IMR-90 (cell line): ENCODE measurements around the gene FOXP4. TPM values are rescaled to one million over a fixed set of nuclear protein-coding genes. Genes with fewer than 3 reads are reported as not detected.

Source experiments
- ATAC-seq: fragments of 200-7000 bp; cut with Tn5 transposase; 2 replicates; pipeline ENCODE4 v1.9.1; 2020; ENCODE audit warnings: low read depth, mild to moderate bottlenecking, moderate library complexity
- BruUV-seq: library from RNA; stranded (reverse); fragments of 400-500 nt; replicated peaks from 2 replicates; lab custom pipeline; 2021; lab: Mats Ljungman, UMichigan
- CTCF ChIA-PET: fragments of 300-600 bp; formaldehyde crosslinking; extraction: SDS; loops from one replicate; lab custom pipeline; 2021; ENCODE audit warnings: antibody characterized with exemption; lab: Yijun Ruan, JAX
- POLR2A ChIA-PET: fragments of 300-600 bp; sonication (Branson Sonifier 250); formaldehyde crosslinking; loops from one replicate; lab custom pipeline; 2022; ENCODE audit warnings: antibody characterized with exemption; ENCODE audit not compliant: unreplicated experiment; lab: Charles Lee
- DNase-seq: peaks from one replicate; pipeline ENCODE4 v3.0.0; 2013
- H2AFZ ChIP-seq: replicated peaks from 2 replicates; pipeline ENCODE3; 2013; ENCODE audit warnings: low read length, mild to moderate bottlenecking; ENCODE audit not compliant: poor library complexity
- H2AK5ac ChIP-seq: 2 replicates; pipeline ENCODE4 v1.6.1; 2013; ENCODE audit warnings: low read depth, low read length, inconsistent platforms
- H2AK9ac ChIP-seq: replicated peaks from 2 replicates; pipeline ENCODE3; 2013; ENCODE audit warnings: mild to moderate bottlenecking, low read depth, low read length, moderate library complexity; ENCODE audit not compliant: poor library complexity
- H2BK120ac ChIP-seq: 2 replicates; pipeline ENCODE4 v1.6.1; 2013; ENCODE audit warnings: low read depth, low read length, inconsistent platforms
- H2BK15ac ChIP-seq: 3 replicates; pipeline ENCODE4 v1.6.1; 2013; ENCODE audit warnings: low read depth, low read length, inconsistent platforms
- H2BK20ac ChIP-seq: 2 replicates; pipeline ENCODE4 v1.6.1; 2013; ENCODE audit warnings: low read depth, mild to moderate bottlenecking, inconsistent platforms, low read length, moderate library complexity
- H2BK5ac ChIP-seq: 2 replicates; pipeline ENCODE4 v1.6.1; 2013; ENCODE audit warnings: mild to moderate bottlenecking, low read depth, low read length, inconsistent platforms; ENCODE audit not compliant: poor library complexity, severe bottlenecking
- H3K14ac ChIP-seq: replicated peaks from 2 replicates; pipeline ENCODE4 v1.6.1; 2013; ENCODE audit warnings: low read depth, low read length, inconsistent platforms
- H3K18ac ChIP-seq: 2 replicates; pipeline ENCODE4 v1.6.1; 2013; ENCODE audit warnings: low read depth, low read length, control low read depth
- H3K23ac ChIP-seq: 2 replicates; pipeline ENCODE4 v1.6.1; 2013; ENCODE audit warnings: low read depth, low read length, inconsistent platforms
- H3K27ac ChIP-seq: 2 replicates; pipeline ENCODE4 v1.5.1; 2013; ENCODE audit warnings: mild to moderate bottlenecking, control low read depth, low read length; ENCODE audit not compliant: insufficient read depth
- H3K27me3 ChIP-seq: 2 replicates; pipeline ENCODE4 v1.6.1; 2013; ENCODE audit warnings: low read length; ENCODE audit not compliant: control insufficient read depth, insufficient read depth
- H3K36me3 ChIP-seq: 2 replicates; pipeline ENCODE4 v1.6.1; 2013; ENCODE audit warnings: low read length, mixed read lengths; ENCODE audit not compliant: control insufficient read depth, insufficient read depth
- H3K4ac ChIP-seq: 2 replicates; pipeline ENCODE4 v1.6.1; 2013; ENCODE audit warnings: low read depth, low read length, inconsistent platforms
- H3K4me1 ChIP-seq: 2 replicates; pipeline ENCODE4 v1.6.1; 2013; ENCODE audit warnings: low read length, mixed read lengths; ENCODE audit not compliant: control insufficient read depth, insufficient read depth
- H3K4me2 ChIP-seq: 2 replicates; pipeline ENCODE4 v1.6.1; 2013; ENCODE audit warnings: low read depth, mild to moderate bottlenecking, control low read depth, low read length, moderate library complexity
- H3K4me3 ChIP-seq: 2 replicates; pipeline ENCODE4 v1.5.1; 2013; ENCODE audit warnings: low read depth, mild to moderate bottlenecking, control low read depth, low read length, moderate library complexity; ENCODE audit not compliant: insufficient read depth
- H3K56ac ChIP-seq: 2 replicates; pipeline ENCODE4 v1.6.1; 2013; ENCODE audit warnings: low read length, inconsistent platforms; ENCODE audit not compliant: insufficient read depth; ENCODE audit errors: extremely low read depth
- H3K79me1 ChIP-seq, 2 experiments: 2 replicates each; pipeline ENCODE4 v1.6.1; 2013; ENCODE audit warnings: low read length in 2 of 2, inconsistent platforms in 1 of 2, low read depth in 1 of 2
- H3K9ac ChIP-seq: 2 replicates; pipeline ENCODE4 v1.6.1; 2013; ENCODE audit warnings: low read depth, low read length, control low read depth
- H3K9me1 ChIP-seq: 2 replicates; pipeline ENCODE4 v1.6.1; 2013; ENCODE audit warnings: low read length, inconsistent platforms; ENCODE audit not compliant: insufficient read depth
- H3K9me3 ChIP-seq: 2 replicates; pipeline ENCODE4 v1.6.1; 2013; ENCODE audit warnings: low read length; ENCODE audit not compliant: control insufficient read depth, insufficient read depth
- H4K20me1 ChIP-seq: 2 replicates; pipeline ENCODE4 v1.6.1; 2013; ENCODE audit warnings: low read length, inconsistent platforms; ENCODE audit not compliant: insufficient read depth
- H4K5ac ChIP-seq: 2 replicates; pipeline ENCODE4 v1.6.1; 2013; ENCODE audit warnings: mild to moderate bottlenecking, low read depth, low read length, control low read depth
- H4K8ac ChIP-seq, 2 experiments: 2 replicates each; pipeline ENCODE4 v1.6.1; 2013; ENCODE audit warnings: low read depth in 2 of 2, low read length in 2 of 2, control low read depth in 1 of 2, inconsistent platforms in 1 of 2
- H4K91ac ChIP-seq: 2 replicates; pipeline ENCODE4 v1.6.1; 2013; ENCODE audit warnings: low read depth, low read length, inconsistent platforms; ENCODE audit not compliant: insufficient read depth
- BHLHE40 ChIP-seq: fragments of 150-350 bp; IDR thresholded peaks from 2 replicates; pipeline ENCODE4 v1.6.1; 2016; ENCODE audit warnings: mild to moderate bottlenecking, low read depth, low read length
- CEBPB ChIP-seq: IDR thresholded peaks from 2 replicates; pipeline ENCODE4 v1.6.1; 2012; ENCODE audit warnings: low read depth, low read length, improper control_type of control experiment
- CHD1 ChIP-seq: IDR thresholded peaks from 2 replicates; pipeline ENCODE4 v1.6.1; 2012; ENCODE audit warnings: low read depth, low read length, improper control_type of control experiment
- FOS ChIP-seq: fragments of 150-350 bp; IDR thresholded peaks from 2 replicates; pipeline ENCODE4 v1.6.1; 2016; ENCODE audit warnings: low read depth, low read length
- MAFK ChIP-seq: IDR thresholded peaks from 2 replicates; pipeline ENCODE4 v1.6.1; 2012; ENCODE audit warnings: low read depth, low read length, improper control_type of control experiment
- MAZ ChIP-seq: IDR thresholded peaks from 2 replicates; pipeline ENCODE4 v1.6.1; 2012; ENCODE audit warnings: low read depth, mild to moderate bottlenecking, low read length, improper control_type of control experiment, moderate library complexity, borderline replicate concordance
- NFE2L2 ChIP-seq: fragments of 150-350 bp; IDR thresholded peaks from 2 replicates; pipeline ENCODE4 v1.6.1; 2016; ENCODE audit warnings: low read depth, mild to moderate bottlenecking, low read length
- RAD21 ChIP-seq: IDR thresholded peaks from 2 replicates; pipeline ENCODE4 v1.6.1; 2012; ENCODE audit warnings: low read length, improper control_type of control experiment
- RCOR1 ChIP-seq: IDR thresholded peaks from 2 replicates; pipeline ENCODE4 v1.6.1; 2012; ENCODE audit warnings: mild to moderate bottlenecking, low read length, improper control_type of control experiment; ENCODE audit not compliant: insufficient replicate concordance
- RFX5 ChIP-seq: IDR thresholded peaks from 2 replicates; pipeline ENCODE4 v1.8.0; 2012; ENCODE audit warnings: low read depth, mild to moderate bottlenecking, low read length, moderate library complexity
- SMC3 ChIP-seq: fragments of 150-350 bp; IDR thresholded peaks from 2 replicates; pipeline ENCODE4 v1.6.1; 2016; ENCODE audit warnings: low read depth, mild to moderate bottlenecking, antibody characterized with exemption, low read length, moderate library complexity
- WGBS, 2 experiments: methylation state at CpG; one replicate each; pipeline versions ENCODE4 v1.1.5 to v1.1.7; 2013; ENCODE audit warnings: missing lambda C conversion rate in 2 of 2; ENCODE audit not compliant: insufficient read length in 1 of 2; ENCODE audit errors: extremely low coverage in 2 of 2; 5-methylcytosine and 5-hydroxymethylcytosine counted together
- dilution Hi-C: fragments of 300-500 bp; cut with HindIII; formaldehyde crosslinking; loops from one replicate; pipeline ENCODE4 v1.14.3; 2018; ENCODE audit warnings: low sequenced_read_pairs; ENCODE audit not compliant: unreplicated experiment
- in situ Hi-C: fragments of 300-500 bp; cut with MboI; formaldehyde crosslinking; loops from 3 replicates; pipeline ENCODE4 v1.14.3; 2019; ENCODE audit warnings: low sequenced_read_pairs, inconsistent platforms, mixed read lengths
- intact Hi-C: fragments of 100-400 bp; cut with micrococcal nuclease; formaldehyde crosslinking; loops from 2 replicates; pipeline ENCODE4 v1.10.0; 2022
- polyA plus RNA-seq, 3 experiments: library from polyadenylated mRNA; depleted of rRNA; stranded (reverse); fragments of >200 nt; gene quantifications; 2 replicates each; pipeline ENCODE4 v1.2.3, GENCODE V29; 2012; ENCODE audit warnings: low replicate concordance in 1 of 3
- total RNA-seq: library from RNA; depleted of rRNA; stranded (reverse); fragments of >200 nt; gene quantifications from 2 replicates; pipeline ENCODE4 v1.2.3, GENCODE V29; 2012
- TF ChIP-seq, protein P1 (sequence below): fragments of 150-350 bp; IDR thresholded peaks from 2 replicates; pipeline ENCODE4 v1.6.1; 2016; ENCODE audit warnings: low read depth, mild to moderate bottlenecking, low read length, moderate library complexity, borderline replicate concordance
- TF ChIP-seq, protein P2 (sequence below): fragments of 150-350 bp; IDR thresholded peaks from 2 replicates; pipeline ENCODE4 v1.6.1; 2017; ENCODE audit warnings: mild to moderate bottlenecking, antibody characterized with exemption, low read length, low read depth
- TF ChIP-seq, protein P3 (sequence below): conservative IDR thresholded peaks from 2 replicates; pipeline ENCODE4 v1.5.1; 2012; ENCODE audit warnings: mild to moderate bottlenecking, low read depth, low read length, improper control_type of control experiment

Gene FOXP4
- total and polyA plus RNA-seq, 2 of the 4 experiments (the other 2 are of a cell fraction) = 0.72 to 9.5 TPM

DNA sequence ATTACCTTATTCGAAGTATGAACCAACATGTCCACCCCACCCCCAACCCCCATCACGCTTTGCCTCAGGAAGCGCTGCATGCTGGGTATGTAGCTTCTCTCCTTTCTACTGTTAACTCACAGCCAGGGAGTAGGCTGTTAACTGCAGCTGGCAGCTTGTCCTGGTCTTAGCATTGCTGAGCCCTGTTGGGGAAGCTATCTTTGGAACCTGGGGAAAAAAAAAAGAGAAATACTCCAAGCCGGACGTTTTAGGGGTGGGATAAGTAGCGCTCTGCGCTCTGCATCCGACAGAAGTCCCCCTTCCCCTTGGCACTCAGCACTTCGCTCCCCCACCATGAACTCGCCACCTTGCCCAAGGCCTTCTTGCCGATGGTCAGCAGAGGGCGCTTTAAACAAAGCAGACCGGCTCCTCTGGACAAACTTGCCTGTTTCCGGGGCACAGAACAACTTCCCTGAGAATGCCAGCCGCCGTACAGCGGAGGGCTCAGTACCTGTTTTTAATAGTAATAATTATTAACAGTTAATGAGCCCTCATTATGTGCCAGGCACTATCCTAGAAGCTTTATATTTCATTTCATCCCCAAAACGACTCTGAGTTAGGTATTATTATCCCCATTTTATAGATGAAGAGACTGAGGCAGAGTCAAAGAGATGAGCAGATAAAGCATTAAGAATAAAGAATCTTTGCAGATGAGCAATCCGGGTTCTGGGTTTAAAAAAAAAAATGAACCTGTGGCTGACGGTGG is 56.9 kb downstream of the FOXP4 start:
- Histone ChIP-seq H3K27ac (no peak overlapping the region), H2AK5ac (no peak overlapping the region), H3K18ac (no peak overlapping the region), H4K20me1 (no peaks in the 10 kb centered on the region), H3K23ac (no peak overlapping the region), H3K36me3 (peaks cover 6% of the 10 kb centered on the region; the same call in 1 of the 2 replicates), H2AK9ac (peak overlapping the region; percentile 22), H2BK15ac (no peak overlapping the region), H3K27me3 (no peaks in the 10 kb centered on the region; the same call in 1 of the 2 replicates), H4K91ac (no peak overlapping the region), H3K4ac (no peak overlapping the region), H3K9ac (no peak overlapping the region), H3K14ac (no peak overlapping the region), H4K5ac (no peak overlapping the region; the same call in 1 of the 2 replicates), H2AFZ (peak overlapping the region; percentile 88), H3K79me1 (no peaks in the 10 kb centered on the region), H2BK5ac (no peak overlapping the region), H3K4me1 (no peaks in the 10 kb centered on the region), H3K9me3 (no peaks in the 10 kb centered on the region), H3K4me2 (peak overlapping the region; percentile 20; the same call in 1 of the 2 replicates), H3K9me1 (no peaks in the 10 kb centered on the region), H2BK20ac (no peak overlapping the region), H4K8ac (peak overlapping the region; percentile 28 to 70; a peak in 2 of 4 replicates), H3K56ac (peak overlapping the region; percentile 69; the same call in 1 of the 2 replicates), H2BK120ac (no peak overlapping the region), H3K4me3 (no peak overlapping the region)
- CTCF ChIA-PET = interaction anchor here (0.6 to 2.5 kb wide), 13 partner anchors 11 to 238 kb away, joined by 3 to 18 read pairs (median 4); no protein-coding TSS in a partner anchor
- intact Hi-C loops = loop anchor here (1.0 kb wide), 3 partner anchors 79 to 234 kb away; no protein-coding TSS in a partner anchor
- no CpG with 5 or more reads among the region's 20 CpGs for WGBS, 2 experiments
- DNase-seq (peak; percentile 82), ATAC-seq (peak; percentile 93)
- dilution Hi-C loops = no loop called here
- in situ Hi-C loops = loop anchor here (5.0 kb wide), 1 partner anchor 79 kb away; no protein-coding TSS in a partner anchor
- BruUV-seq = no TSS peak
- POLR2A ChIA-PET = no interaction called here
- TF ChIP-seq, protein P1, sequence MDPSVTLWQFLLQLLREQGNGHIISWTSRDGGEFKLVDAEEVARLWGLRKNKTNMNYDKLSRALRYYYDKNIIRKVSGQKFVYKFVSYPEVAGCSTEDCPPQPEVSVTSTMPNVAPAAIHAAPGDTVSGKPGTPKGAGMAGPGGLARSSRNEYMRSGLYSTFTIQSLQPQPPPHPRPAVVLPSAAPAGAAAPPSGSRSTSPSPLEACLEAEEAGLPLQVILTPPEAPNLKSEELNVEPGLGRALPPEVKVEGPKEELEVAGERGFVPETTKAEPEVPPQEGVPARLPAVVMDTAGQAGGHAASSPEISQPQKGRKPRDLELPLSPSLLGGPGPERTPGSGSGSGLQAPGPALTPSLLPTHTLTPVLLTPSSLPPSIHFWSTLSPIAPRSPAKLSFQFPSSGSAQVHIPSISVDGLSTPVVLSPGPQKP = no peak
- TF ChIP-seq, protein P2, sequence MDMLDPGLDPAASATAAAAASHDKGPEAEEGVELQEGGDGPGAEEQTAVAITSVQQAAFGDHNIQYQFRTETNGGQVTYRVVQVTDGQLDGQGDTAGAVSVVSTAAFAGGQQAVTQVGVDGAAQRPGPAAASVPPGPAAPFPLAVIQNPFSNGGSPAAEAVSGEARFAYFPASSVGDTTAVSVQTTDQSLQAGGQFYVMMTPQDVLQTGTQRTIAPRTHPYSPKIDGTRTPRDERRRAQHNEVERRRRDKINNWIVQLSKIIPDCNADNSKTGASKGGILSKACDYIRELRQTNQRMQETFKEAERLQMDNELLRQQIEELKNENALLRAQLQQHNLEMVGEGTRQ = no peak
- TF ChIP-seq RFX5 (no peak), MAFK (no peak), RAD21 (peak; percentile 85), CEBPB (no peak), BHLHE40 (no peak), FOS (no peak), RCOR1 (no peak), NFE2L2 (no peak), SMC3 (peak; percentile 91), MAZ (no peak), CHD1 (no peak)
- TF ChIP-seq, protein P3, sequence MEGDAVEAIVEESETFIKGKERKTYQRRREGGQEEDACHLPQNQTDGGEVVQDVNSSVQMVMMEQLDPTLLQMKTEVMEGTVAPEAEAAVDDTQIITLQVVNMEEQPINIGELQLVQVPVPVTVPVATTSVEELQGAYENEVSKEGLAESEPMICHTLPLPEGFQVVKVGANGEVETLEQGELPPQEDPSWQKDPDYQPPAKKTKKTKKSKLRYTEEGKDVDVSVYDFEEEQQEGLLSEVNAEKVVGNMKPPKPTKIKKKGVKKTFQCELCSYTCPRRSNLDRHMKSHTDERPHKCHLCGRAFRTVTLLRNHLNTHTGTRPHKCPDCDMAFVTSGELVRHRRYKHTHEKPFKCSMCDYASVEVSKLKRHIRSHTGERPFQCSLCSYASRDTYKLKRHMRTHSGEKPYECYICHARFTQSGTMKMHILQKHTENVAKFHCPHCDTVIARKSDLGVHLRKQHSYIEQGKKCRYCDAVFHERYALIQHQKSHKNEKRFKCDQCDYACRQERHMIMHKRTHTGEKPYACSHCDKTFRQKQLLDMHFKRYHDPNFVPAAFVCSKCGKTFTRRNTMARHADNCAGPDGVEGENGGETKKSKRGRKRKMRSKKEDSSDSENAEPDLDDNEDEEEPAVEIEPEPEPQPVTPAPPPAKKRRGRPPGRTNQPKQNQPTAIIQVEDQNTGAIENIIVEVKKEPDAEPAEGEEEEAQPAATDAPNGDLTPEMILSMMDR = peak; percentile 93
